Ovary (tissue), 9 donors: ENCODE measurements around the gene CMC1. TPM values are rescaled to one million over a fixed set of nuclear protein-coding genes. Genes with fewer than 3 reads are reported as not detected.

ENCODE experiments used
- DNase-seq, 5 donors: peaks; one replicate each; pipeline ENCODE4 v3.0.0-alpha.2; 2019 to 2020
- H3K27ac ChIP-seq, 2 donors: fragments of 200-600 bp; one replicate each; pipeline versions ENCODE4 v1.5.1 to v1.8.0; 2019 to 2022
- H3K27me3 ChIP-seq: fragments of 200-600 bp; one replicate; pipeline ENCODE4 v1.8.0; 2022
- H3K36me3 ChIP-seq: fragments of 200-600 bp; sonication (generic); one replicate; pipeline ENCODE4 v1.5.1; 2019
- H3K4me1 ChIP-seq: one replicate; pipeline ENCODE4 v1.8.1; 2013; ENCODE audit warnings: mild to moderate bottlenecking, moderate library complexity; ENCODE audit not compliant: insufficient read depth
- H3K4me3 ChIP-seq: fragments of 200-600 bp; sonication (generic); one replicate; pipeline ENCODE4 v1.5.1; 2017
- H3K9me3 ChIP-seq, 2 donors: fragments of 200-600 bp in 1 of 2; sonication (generic) in 1 of 2; one replicate each; pipeline versions ENCODE4 v1.5.1 to v1.8.1; 2013 to 2019; ENCODE audit warnings: mild to moderate bottlenecking in 1 of 2, moderate library complexity in 1 of 2
- EP300 ChIP-seq: sonication (generic); formaldehyde crosslinking; IDR thresholded peaks from one replicate; pipeline ENCODE4 v1.6.1; 2017; ENCODE audit warnings: antibody characterized with exemption
- POLR2A ChIP-seq: fragments of 450-650 bp; IDR thresholded peaks from one replicate; pipeline ENCODE4 v1.6.1; 2017; ENCODE audit warnings: antibody characterized with exemption, mild to moderate bottlenecking, moderate library complexity
- WGBS, 3 donors: extraction: QIAGEN DNeasy Blood & Tissue Kit in 1 of 3; methylation state at CpG; one replicate each; pipeline versions ENCODE4 v1.1.5 to v1.1.7; 2013 to 2017; 5-methylcytosine and 5-hydroxymethylcytosine counted together
- intact Hi-C, 4 donors: fragments of 100-400 bp; cut with DNase I; formaldehyde crosslinking; loops; one replicate each; pipeline versions ENCODE4 v1.11.0 to v1.15.1; 2022 to 2023
- polyA plus RNA-seq, 2 donors: library from polyadenylated mRNA; stranded (reverse); fragments of 200-250 nt in 1 of 2; fragments of 350-450 nt in 1 of 2; fragmentation: Illumina TruSeq in 1 of 2; extraction: RNeasy Lipid Tissue Mini Kit (QIAGEN cat#74804) in 1 of 2; gene quantifications; one replicate each; pipeline ENCODE4 v1.2.3, GENCODE V29; 2013 to 2014
- total RNA-seq, 7 donors: library from RNA; depleted of rRNA in 2 of 7; stranded (reverse); fragments of >200 nt in 2 of 7; fragmentation: NEBNext Ultra II Directional in 3 of 7; extraction: Animal tissue kit (Norgen Biotek cat#: 25700) in 3 of 7; gene quantifications; one replicate each; pipeline versions ENCODE4 v1.1.0 to v1.2.4, GENCODE V29; 2016 to 2023
- TF ChIP-seq, protein P1 (sequence below), 3 donors: fragments of 450-650 bp in 2 of 3; fragments of 200-600 bp in 1 of 3; IDR thresholded peaks; one replicate each; pipeline versions ENCODE4 v1.5.1 to v1.8.0; 2016 to 2022; ENCODE audit warnings: antibody characterized with exemption in 3 of 3, mild to moderate bottlenecking in 1 of 3
- donor health status: DM: no; HTN: no; CAD: no; lungs with moderate emphysema.
- donor health status: DM: no; HTN: no; CAD: no.
- donor health status: Bipolar disorder and iron deficiency.
- donor health status: DM: yes; HTN: yes; CAD: no.
- donor health status: DM: no; HTN: no; CAD: no.
- donor health status: DM: yes; HTN: yes; CAD: no.

Gene CMC1
- total and polyA plus RNA-seq, 9 donors: 10.3 to 22.2 (median 13.4) TPM

GRCh38 chr3:28347374-28348264 is 106.2 kb downstream of the CMC1 start:
- H3K27ac ChIP-seq: peak overlapping the region; percentile 79 to 99
- 21 to 24% (median 22%) methylated on average over 16 of the region's 16 CpGs for WGBS, 3 donors
- TF ChIP-seq, protein P1, sequence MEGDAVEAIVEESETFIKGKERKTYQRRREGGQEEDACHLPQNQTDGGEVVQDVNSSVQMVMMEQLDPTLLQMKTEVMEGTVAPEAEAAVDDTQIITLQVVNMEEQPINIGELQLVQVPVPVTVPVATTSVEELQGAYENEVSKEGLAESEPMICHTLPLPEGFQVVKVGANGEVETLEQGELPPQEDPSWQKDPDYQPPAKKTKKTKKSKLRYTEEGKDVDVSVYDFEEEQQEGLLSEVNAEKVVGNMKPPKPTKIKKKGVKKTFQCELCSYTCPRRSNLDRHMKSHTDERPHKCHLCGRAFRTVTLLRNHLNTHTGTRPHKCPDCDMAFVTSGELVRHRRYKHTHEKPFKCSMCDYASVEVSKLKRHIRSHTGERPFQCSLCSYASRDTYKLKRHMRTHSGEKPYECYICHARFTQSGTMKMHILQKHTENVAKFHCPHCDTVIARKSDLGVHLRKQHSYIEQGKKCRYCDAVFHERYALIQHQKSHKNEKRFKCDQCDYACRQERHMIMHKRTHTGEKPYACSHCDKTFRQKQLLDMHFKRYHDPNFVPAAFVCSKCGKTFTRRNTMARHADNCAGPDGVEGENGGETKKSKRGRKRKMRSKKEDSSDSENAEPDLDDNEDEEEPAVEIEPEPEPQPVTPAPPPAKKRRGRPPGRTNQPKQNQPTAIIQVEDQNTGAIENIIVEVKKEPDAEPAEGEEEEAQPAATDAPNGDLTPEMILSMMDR (IDR thresholded peaks at IDR 0.05): no peak
- TF ChIP-seq POLR2A (no peak), EP300 (no peak)
- intact Hi-C loops: no loop called here
- DNase-seq: no peak
- peak overlapping the region; percentile 86 for H3K4me3 ChIP-seq
- no peaks in the 10 kb centered on the region for H3K36me3 ChIP-seq
- H3K9me3 ChIP-seq: no peaks in the 10 kb centered on the region
- H3K4me1 ChIP-seq: peaks cover 3% of the 10 kb centered on the region
- H3K27me3 ChIP-seq: no peaks in the 10 kb centered on the region

DNA sequence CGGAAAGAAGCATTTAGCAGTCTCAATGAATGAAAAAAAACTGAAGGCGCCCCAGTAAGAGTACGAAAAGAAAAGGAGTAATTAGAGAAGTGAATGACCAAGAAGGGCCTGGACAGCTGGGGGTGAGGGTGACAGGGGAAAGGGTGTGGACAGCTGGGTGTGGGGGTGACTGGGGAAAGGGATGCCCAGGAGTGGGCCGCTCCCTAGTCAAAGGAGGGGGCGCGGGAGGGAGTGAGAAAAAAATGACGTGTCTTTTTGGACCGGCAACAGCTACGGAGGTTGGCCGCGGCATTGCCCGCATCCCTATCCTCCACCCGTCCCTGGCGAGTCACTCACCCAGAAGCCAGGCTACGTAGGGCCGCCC is 106.8 kb downstream of the CMC1 start:
- WGBS, 3 donors: 0 to 2% (median 1%) methylated on average over 16 of the region's 16 CpGs
- Histone ChIP-seq H3K27me3 (no peaks in the 10 kb centered on the region), H3K4me1 (peaks cover 3% of the 10 kb centered on the region), H3K36me3 (no peaks in the 10 kb centered on the region), H3K27ac (peak overlapping the region; percentile 79 to 99), H3K9me3 (no peaks in the 10 kb centered on the region), H3K4me3 (peak overlapping the region; percentile 86)
- TF ChIP-seq, protein P1 (IDR thresholded peaks at IDR 0.05): peak in 1 of 3 donors; percentile 7
- no peak for TF ChIP-seq POLR2A
- DNase-seq: no peak
- intact Hi-C loops: no loop called here

GRCh38 chr3:28348629-28349468 is 107.4 kb downstream of the CMC1 start, which contains the start of the genes AZI2 and ZCWPW2:
TSS of gene AZI2 (minus strand) at chr3:28348824. CDS start at chr3:28340617, 8,207 bp downstream.
TSS of gene ZCWPW2 (plus strand) at chr3:28348721. CDS start at chr3:28413069, 64,348 bp downstream.
- Histone ChIP-seq H3K9me3 (no peaks in the 10 kb centered on the region), H3K27ac (peak within 1 kb of the TSS; percentile 79 to 99), H3K27me3 (no peaks in the 10 kb centered on the region), H3K4me3 (peak within 1 kb of the TSS; percentile 86), H3K4me1 (peaks cover 3% of the 10 kb centered on the region), H3K36me3 (no peaks in the 10 kb centered on the region)
- 0 to 1% (median 0%) methylated on average over 67 to 83 of the region's 83 CpGs for WGBS, 3 donors
- intact Hi-C loops: no loop called here
- peak; percentile 91 for TF ChIP-seq POLR2A
- TF ChIP-seq EP300: no peak
- TF ChIP-seq, protein P1 (IDR thresholded peaks at IDR 0.05): peak in 1 of 3 donors; percentile 38
- peak; percentile 98 for DNase-seq

GRCh38 chr3:28349469-28350000 is 108.1 kb downstream of the CMC1 start:
- H3K27me3 ChIP-seq: no peaks in the 10 kb centered on the region
- TF ChIP-seq EP300 (peak; percentile 3), POLR2A (no peak)
- TF ChIP-seq, protein P1 (IDR thresholded peaks at IDR 0.05): no peak
- no peaks in the 10 kb centered on the region for H3K9me3 ChIP-seq
- peaks cover 3% of the 10 kb centered on the region for H3K4me1 ChIP-seq
- peak overlapping the region; percentile 86 for H3K4me3 ChIP-seq
- no peak for DNase-seq
- intact Hi-C loops: no loop called here
- WGBS, 3 donors: 15 to 27% (median 17%) methylated on average over 13 of the region's 13 CpGs
- H3K27ac ChIP-seq: peak overlapping the region; percentile 79 to 99
- H3K36me3 ChIP-seq: no peaks in the 10 kb centered on the region
